Mammary epithelial cell (primary cell): ENCODE measurements around the gene SLC25A20.

Experiments used
- CTCF ChIP-seq, 2 donors: IDR thresholded peaks in 1 of 2; conservative IDR thresholded peaks in 1 of 2; 2 replicates each; pipeline ENCODE4 v1.5.1; 2011 to 2012; ENCODE audit warnings: inconsistent platforms in 2 of 2, low read length in 2 of 2, mild to moderate bottlenecking in 2 of 2, control low read depth in 1 of 2, low read depth in 1 of 2; ENCODE audit not compliant: insufficient read depth in 1 of 2; ENCODE audit errors: extremely low read depth in 1 of 2
- EZH2 ChIP-seq: IDR thresholded peaks from 2 replicates; pipeline ENCODE4 v1.6.1; 2012; ENCODE audit warnings: low read length, inconsistent platforms, borderline replicate concordance

DNA sequence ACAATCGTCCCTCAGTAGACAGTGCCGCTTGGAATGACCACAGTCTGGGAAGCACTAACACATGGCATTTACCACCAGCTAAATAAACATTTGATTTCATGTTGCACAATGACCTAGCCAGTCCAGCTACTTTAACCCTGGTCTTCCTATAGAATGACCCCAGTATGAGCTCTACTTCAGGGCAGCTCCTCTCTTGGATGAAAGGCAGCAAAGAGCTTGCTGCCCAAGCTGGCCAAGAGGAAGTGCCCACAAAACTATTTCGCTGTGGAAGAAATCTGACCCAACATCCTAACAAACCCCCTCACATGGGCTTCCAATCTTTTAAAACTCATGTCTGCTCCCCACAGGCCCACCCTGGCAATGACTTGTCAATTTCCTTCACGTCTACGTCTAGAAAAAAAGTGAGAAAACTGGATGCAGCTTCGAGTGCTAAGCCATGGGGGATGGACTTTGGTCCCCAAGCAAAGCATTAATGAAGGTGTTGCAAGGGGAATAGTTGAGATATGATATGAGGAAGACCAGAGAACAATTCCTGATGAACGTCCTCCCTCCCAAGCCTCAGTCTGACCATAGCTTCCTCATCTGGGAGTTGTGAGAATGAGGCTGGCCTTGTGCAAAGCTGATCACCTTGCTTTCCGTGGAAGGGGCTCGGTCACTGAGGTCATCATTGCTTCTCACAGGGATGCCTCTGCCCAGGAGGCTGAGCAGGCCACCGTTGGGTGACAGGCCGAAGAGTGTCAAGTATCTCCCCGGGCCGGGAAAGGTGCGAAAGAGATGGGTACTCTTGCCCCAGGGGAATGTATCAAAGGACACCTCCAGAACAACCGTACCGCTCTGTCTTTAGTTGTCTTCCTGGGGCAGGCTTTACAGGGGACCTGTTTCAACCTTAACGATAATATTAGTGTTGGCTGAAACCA is 964 bp downstream of the SLC25A20 start:
- no peak for TF ChIP-seq CTCF (conservative IDR thresholded peaks at IDR 0.05 in 1 of 2, IDR thresholded peaks at IDR 0.05 in 1 of 2; ENCODE audit: extremely low read depth in 1 of 2, insufficient read depth in 1 of 2, low read depth in 1 of 2, low read length in 2 of 2)
- no peak for TF ChIP-seq EZH2
